Gastrocnemius medialis (tissue), 4 donors: Measurements from ENCODE around the gene TMEM79. TPM values are rescaled to one million over a fixed set of nuclear protein-coding genes. Genes with fewer than 3 reads are reported as not detected.
A peak's percentile ranks its signal among the peaks of the same experiment; 100 is the strongest.
"Not testable (repeated sequence)": the region's sequence is repeated elsewhere in the genome, so short reads cannot be mapped to it uniquely, and the experiment has no call there.

Source experiments
- ATAC-seq, 2 donors: fragments of 150-250 bp; one replicate each; pipeline ENCODE4 v1.9.1; 2016
- DNase-seq, 2 donors: peaks; one replicate each; pipeline ENCODE4 v3.0.0-alpha.2; 2019
- H3K27ac ChIP-seq, 4 donors: fragments of 200-600 bp; sonication (generic); 1 replicate in 1 of 4; 2 replicates in 3 of 4; pipeline ENCODE4 v1.5.1; 2016 to 2018; ENCODE audit warnings: mild to moderate bottlenecking in 2 of 4, moderate library complexity in 1 of 4
- H3K27me3 ChIP-seq, 3 donors: fragments of 200-600 bp; sonication (generic) in 2 of 3; 1 replicate in 1 of 3; 2 replicates in 2 of 3; pipeline versions ENCODE4 v1.5.1 to v1.6.0; 2016 to 2019; ENCODE audit warnings: mild to moderate bottlenecking in 1 of 3, moderate library complexity in 1 of 3
- H3K36me3 ChIP-seq, 2 donors: fragments of 200-600 bp; sonication (generic) in 1 of 2; one replicate each; pipeline ENCODE4 v1.5.1; 2017 to 2018
- H3K4me1 ChIP-seq, 2 donors: fragments of 200-600 bp; sonication (generic) in 1 of 2; one replicate each; pipeline ENCODE4 v1.5.1; 2016 to 2017; ENCODE audit warnings: mild to moderate bottlenecking in 2 of 2
- H3K4me3 ChIP-seq, 4 donors: fragments of 200-600 bp; sonication (generic) in 3 of 4; 1 replicate in 1 of 4; 2 replicates in 3 of 4; pipeline ENCODE4 v1.5.1; 2016 to 2019; ENCODE audit warnings: mild to moderate bottlenecking in 2 of 4
- H3K9me3 ChIP-seq, 3 donors: fragments of 200-600 bp; sonication (generic) in 2 of 3; 1 replicate in 1 of 3; 2 replicates in 2 of 3; pipeline ENCODE4 v1.5.1; 2016 to 2019
- POLR2A ChIP-seq, 2 donors: fragments of 450-650 bp; IDR thresholded peaks; one replicate each; pipeline ENCODE4 v1.6.1; 2017; ENCODE audit warnings: antibody characterized with exemption in 2 of 2, mild to moderate bottlenecking in 2 of 2, moderate library complexity in 2 of 2
- in situ Hi-C, 4 donors: fragments of 200-750 bp; cut with MboI; loops; one replicate each; pipeline versions ENCODE4 v1.15.0 to v1.8.0; 2017; ENCODE audit warnings: low sequenced_read_pairs in 4 of 4
- intact Hi-C: fragments of 100-400 bp; cut with DNase I; formaldehyde crosslinking; loops from one replicate; pipeline ENCODE4 v1.15.1; 2023; ENCODE audit warnings: low total_unique reads
- total RNA-seq, 4 donors: library from RNA; depleted of rRNA; stranded (reverse); fragments of >200 nt; gene quantifications; one replicate each; pipeline versions ENCODE4 v1.1.0 to v1.2.3, GENCODE V29; 2016
- TF ChIP-seq, protein P1 (sequence below), 5 experiments: fragments of 450-650 bp in 3 of 5; fragments of 200-600 bp in 2 of 5; sonication (generic) in 2 of 5; IDR thresholded peaks in 4 of 5; conservative IDR thresholded peaks in 1 of 5; 1 replicate in 4 of 5; 2 replicates in 1 of 5; pipeline ENCODE4 v1.5.1; 2016 to 2019; ENCODE audit warnings: antibody characterized with exemption in 5 of 5, mild to moderate bottlenecking in 3 of 5, moderate library complexity in 3 of 5

The TMEM79 gene
- total RNA-seq, 4 donors from 2014 or later: 0.20 to 1.5 (median 0.68) TPM

DNA sequence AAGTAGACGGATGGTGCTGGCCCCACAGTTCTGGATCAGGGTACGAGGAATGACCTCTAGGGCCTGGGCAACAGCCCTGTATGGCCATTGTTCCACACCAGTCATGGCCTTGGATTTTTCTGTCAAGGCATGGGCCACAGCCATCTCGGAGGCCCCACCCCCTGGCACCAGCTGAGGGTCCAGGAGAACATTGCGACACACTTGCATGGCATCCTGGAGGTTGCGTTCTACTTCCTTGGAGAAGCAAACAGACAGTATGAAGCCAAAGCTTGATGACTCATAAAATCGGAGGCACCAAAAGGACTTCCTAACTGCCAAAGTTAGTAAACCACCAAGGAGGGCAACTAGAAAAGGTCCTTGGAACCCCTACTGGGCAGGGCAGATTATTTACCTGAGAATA, 26.8 kb downstream of the TMEM79 start:
- in situ Hi-C loops (no loop called here), intact Hi-C loops (no loop called here)
- Histone ChIP-seq H3K4me1 (no peaks in the 10 kb centered on the region), H3K27ac (peak overlapping the region in 3 of 4 donors; percentile 47 to 66 (median 55)), H3K27me3 (no peaks in the 10 kb centered on the region), H3K4me3 (no peak overlapping the region), H3K36me3 (peaks cover 3 to 92% of the 10 kb centered on the region in 2 donors), H3K9me3 (no peaks in the 10 kb centered on the region)
- ATAC-seq: peak; percentile 75 to 98
- peak; percentile 25 to 82 for DNase-seq
- TF ChIP-seq, protein P1, sequence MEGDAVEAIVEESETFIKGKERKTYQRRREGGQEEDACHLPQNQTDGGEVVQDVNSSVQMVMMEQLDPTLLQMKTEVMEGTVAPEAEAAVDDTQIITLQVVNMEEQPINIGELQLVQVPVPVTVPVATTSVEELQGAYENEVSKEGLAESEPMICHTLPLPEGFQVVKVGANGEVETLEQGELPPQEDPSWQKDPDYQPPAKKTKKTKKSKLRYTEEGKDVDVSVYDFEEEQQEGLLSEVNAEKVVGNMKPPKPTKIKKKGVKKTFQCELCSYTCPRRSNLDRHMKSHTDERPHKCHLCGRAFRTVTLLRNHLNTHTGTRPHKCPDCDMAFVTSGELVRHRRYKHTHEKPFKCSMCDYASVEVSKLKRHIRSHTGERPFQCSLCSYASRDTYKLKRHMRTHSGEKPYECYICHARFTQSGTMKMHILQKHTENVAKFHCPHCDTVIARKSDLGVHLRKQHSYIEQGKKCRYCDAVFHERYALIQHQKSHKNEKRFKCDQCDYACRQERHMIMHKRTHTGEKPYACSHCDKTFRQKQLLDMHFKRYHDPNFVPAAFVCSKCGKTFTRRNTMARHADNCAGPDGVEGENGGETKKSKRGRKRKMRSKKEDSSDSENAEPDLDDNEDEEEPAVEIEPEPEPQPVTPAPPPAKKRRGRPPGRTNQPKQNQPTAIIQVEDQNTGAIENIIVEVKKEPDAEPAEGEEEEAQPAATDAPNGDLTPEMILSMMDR (IDR thresholded peaks at IDR 0.05 in 4 of 5, conservative IDR thresholded peaks at IDR 0.05 in 1 of 5): no peak
- no peak for TF ChIP-seq POLR2A (IDR thresholded peaks at IDR 0.05)

DNA sequence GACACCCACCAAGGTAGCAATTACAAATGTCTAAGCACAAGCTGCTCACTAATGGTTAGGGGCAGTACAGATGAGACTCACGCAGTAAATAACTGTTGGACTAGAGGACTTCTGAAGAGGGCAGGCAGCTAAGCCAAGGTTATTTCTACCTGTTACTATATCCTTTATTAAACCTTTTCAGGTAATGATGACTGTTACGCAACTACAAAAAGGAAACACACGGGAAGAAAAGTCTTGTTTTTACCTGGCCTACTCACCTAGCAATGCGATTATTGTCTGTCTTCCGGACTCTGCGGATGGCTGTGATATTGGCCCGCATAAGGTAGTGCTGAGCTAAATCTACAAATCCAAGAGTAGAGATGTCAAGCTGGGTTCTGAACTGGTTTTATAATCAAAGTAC, 32.8 kb downstream of the TMEM79 start:
- ATAC-seq (no peak), DNase-seq (no peak)
- Histone ChIP-seq H3K4me3 (no peak overlapping the region), H3K27me3 (no peaks in the 10 kb centered on the region), H3K36me3 (peaks cover 3 to 100% of the 10 kb centered on the region in 2 donors), H3K27ac (no peak overlapping the region), H3K4me1 (no peaks in the 10 kb centered on the region), H3K9me3 (no peaks in the 10 kb centered on the region)
- TF ChIP-seq POLR2A (IDR thresholded peaks at IDR 0.05): no peak
- TF ChIP-seq, protein P1 (IDR thresholded peaks at IDR 0.05 in 4 of 5, conservative IDR thresholded peaks at IDR 0.05 in 1 of 5): no peak
- in situ Hi-C loops: no loop called here
- intact Hi-C loops: no loop called here

DNA sequence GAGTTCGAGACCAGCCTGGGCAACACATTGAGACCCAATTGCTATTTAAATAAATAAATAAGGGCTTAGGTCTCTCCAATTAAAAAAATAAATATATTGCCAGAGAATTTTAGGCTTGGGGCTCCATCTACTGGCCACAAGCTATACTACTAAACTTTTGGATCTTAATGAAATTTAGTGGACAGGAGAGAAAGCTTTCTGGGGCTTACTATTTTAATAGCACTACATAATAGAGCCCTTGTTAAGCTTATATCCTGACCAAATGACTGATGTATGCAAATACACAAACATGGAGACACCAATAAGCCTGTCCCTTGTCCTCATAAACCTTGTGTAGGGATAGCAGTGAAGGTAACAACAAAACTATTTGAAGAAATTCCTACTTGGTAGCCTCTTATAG, 35.5 kb downstream of the TMEM79 start:
- DNase-seq (no peak), ATAC-seq (no peak)
- Histone ChIP-seq H3K9me3 (no peaks in the 10 kb centered on the region), H3K36me3 (peaks cover 3 to 100% of the 10 kb centered on the region in 2 donors), H3K27me3 (no peaks in the 10 kb centered on the region), H3K27ac (no peak overlapping the region), H3K4me1 (no peaks in the 10 kb centered on the region), H3K4me3 (no peak overlapping the region)
- in situ Hi-C loops (no loop called here), intact Hi-C loops (no loop called here)
- no peak for TF ChIP-seq POLR2A (IDR thresholded peaks at IDR 0.05)
- TF ChIP-seq, protein P1 (IDR thresholded peaks at IDR 0.05 in 4 of 5, conservative IDR thresholded peaks at IDR 0.05 in 1 of 5): peak in 4 of 5 experiments; percentile 27 to 39 (median 34)

DNA sequence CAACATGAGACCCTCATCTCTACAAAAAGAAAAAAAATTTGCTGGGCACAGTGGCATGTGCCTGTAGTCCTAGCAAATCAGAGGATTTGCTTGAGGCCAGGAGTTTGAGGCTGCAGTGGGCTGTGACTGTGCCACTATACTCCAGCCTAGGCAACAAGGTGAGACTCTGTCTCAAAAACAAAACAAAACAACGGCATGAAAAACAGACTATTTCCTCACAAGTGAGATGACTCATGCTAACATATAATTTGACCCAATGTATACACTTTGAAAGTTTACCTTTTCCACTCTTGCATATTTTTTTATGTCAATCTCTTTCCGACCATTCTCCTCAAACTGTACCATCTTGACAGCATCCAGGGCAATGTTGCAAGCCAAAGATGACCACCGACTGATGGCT, 36.4 kb downstream of the TMEM79 start:
- peaks cover 3 to 100% of the 10 kb centered on the region in 2 donors for H3K36me3 ChIP-seq
- no peak for DNase-seq
- no peaks in the 10 kb centered on the region for H3K9me3 ChIP-seq
- no peaks in the 10 kb centered on the region for H3K27me3 ChIP-seq
- intact Hi-C loops: no loop called here
- no peak overlapping the region for H3K27ac ChIP-seq
- TF ChIP-seq, protein P1 (IDR thresholded peaks at IDR 0.05 in 4 of 5, conservative IDR thresholded peaks at IDR 0.05 in 1 of 5): no peak
- TF ChIP-seq POLR2A (IDR thresholded peaks at IDR 0.05): no peak
- no peak overlapping the region for H3K4me3 ChIP-seq
- H3K4me1 ChIP-seq: no peaks in the 10 kb centered on the region
- in situ Hi-C loops: no loop called here
- no peak for ATAC-seq

DNA sequence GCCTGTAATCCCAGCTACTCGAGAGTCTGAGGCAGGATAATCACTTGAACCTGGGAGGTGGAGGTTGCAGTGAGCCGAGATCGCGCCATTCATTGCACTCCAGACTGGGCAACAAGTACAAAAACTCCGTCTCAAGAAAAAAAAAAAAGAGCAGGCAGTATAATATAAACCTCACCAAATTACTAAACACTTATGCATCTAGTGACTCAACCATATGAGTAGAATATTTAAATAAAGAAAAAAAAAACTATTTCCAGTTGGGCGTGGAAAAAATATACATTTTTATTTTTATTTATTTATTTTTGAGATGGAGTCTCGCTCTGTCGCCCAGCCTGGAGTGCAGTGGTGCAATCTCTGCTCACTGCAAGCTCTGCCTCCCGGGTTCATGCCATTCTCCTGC, 39.1 kb downstream of the TMEM79 start:
- intact Hi-C loops, in situ Hi-C loops, ATAC-seq: not testable (repeated sequence)

More for the DNA sequence above, 39.1 kb downstream of the TMEM79 start:
- not testable (repeated sequence) for H3K4me1 ChIP-seq, H3K9me3 ChIP-seq, H3K27me3 ChIP-seq, DNase-seq, H3K27ac ChIP-seq, H3K4me3 ChIP-seq
- peaks cover 0 to 80% of the 10 kb centered on the region in 2 donors for H3K36me3 ChIP-seq
